Lung (tissue), 12 donors: ENCODE measurements around the gene TCFL5. TPM values are rescaled to one million over a fixed set of nuclear protein-coding genes. Genes with fewer than 3 reads are reported as not detected.

Experiments used
- ATAC-seq: fragments of 200-7000 bp; cut with Tn5 transposase; one replicate; pipeline ENCODE4 v1.9.1; 2020; ENCODE audit warnings: moderate number of reproducible peaks; ENCODE audit not compliant: insufficient read depth, low FRiP score
- DNase-seq, 3 donors: peaks; one replicate each; pipeline ENCODE4 v3.0.0-alpha.2; 2013 to 2017
- H3K27ac ChIP-seq, 2 donors: one replicate each; pipeline ENCODE4 v1.5.1; 2013; ENCODE audit warnings: mild to moderate bottlenecking in 2 of 2, moderate library complexity in 2 of 2, control low read depth in 1 of 2, inconsistent platforms in 1 of 2, low read depth in 1 of 2, low read length in 1 of 2
- H3K27me3 ChIP-seq, 3 donors: one replicate each; pipeline ENCODE4 v1.5.1; 2013; ENCODE audit warnings: low read length in 2 of 3; ENCODE audit not compliant: control insufficient read depth in 3 of 3, insufficient read depth in 3 of 3
- H3K36me3 ChIP-seq, 4 donors: one replicate each; pipeline ENCODE4 v1.5.1; 2013; ENCODE audit warnings: low read length in 4 of 4, mild to moderate bottlenecking in 1 of 4, moderate library complexity in 1 of 4; ENCODE audit not compliant: control insufficient read depth in 4 of 4, insufficient read depth in 4 of 4
- H3K4me1 ChIP-seq, 5 donors: one replicate each; pipeline ENCODE4 v1.5.1; 2013; ENCODE audit warnings: low read length in 5 of 5, mild to moderate bottlenecking in 2 of 5, moderate library complexity in 1 of 5; ENCODE audit not compliant: control insufficient read depth in 5 of 5, insufficient read depth in 5 of 5
- H3K4me3 ChIP-seq: one replicate; pipeline ENCODE4 v1.5.1; 2013; ENCODE audit warnings: mild to moderate bottlenecking, control low read depth, moderate library complexity
- H3K9ac ChIP-seq, 2 donors: one replicate each; pipeline ENCODE4 v1.5.1; 2013; ENCODE audit warnings: low read length in 2 of 2, control low read depth in 1 of 2; ENCODE audit not compliant: insufficient read depth in 1 of 2
- H3K9me3 ChIP-seq, 4 donors: one replicate each; pipeline ENCODE4 v1.5.1; 2013; ENCODE audit warnings: low read length in 3 of 4, mild to moderate bottlenecking in 1 of 4, moderate library complexity in 1 of 4; ENCODE audit not compliant: control insufficient read depth in 4 of 4, insufficient read depth in 3 of 4
- CTCF ChIP-seq: IDR thresholded peaks from 2 replicates; pipeline ENCODE4 v1.5.1; 2012; ENCODE audit warnings: mild to moderate bottlenecking; ENCODE audit errors: control extremely low read depth, extremely low read depth
- WGBS, 2 donors: extraction: QIAGEN DNeasy Blood & Tissue Kit; methylation state at CpG; one replicate each; pipeline ENCODE4 v1.1.7; 2013; 5-methylcytosine and 5-hydroxymethylcytosine counted together
- polyA plus RNA-seq, 2 donors: library from polyadenylated mRNA; stranded (reverse); fragments of 200-250 nt; gene quantifications; one replicate each; pipeline ENCODE4 v1.2.1, GENCODE V29; 2013
- total RNA-seq, 2 donors: library from RNA; depleted of rRNA in 1 of 2; stranded (reverse); fragments of >200 nt in 1 of 2; gene quantifications; one replicate each; pipeline ENCODE4 v1.2.1, GENCODE V29; 2014 to 2021
- donor health status: control.
- donor health status: control.
- donor health status: Bipolar disorder and iron deficiency.
- donor health status: healthy.
- donor health status: DM: yes; HTN: yes; CAD: no.

Gene TCFL5
- total and polyA plus RNA-seq, 4 donors, result 3.8 to 8.6 (median 6.1) TPM

DNA sequence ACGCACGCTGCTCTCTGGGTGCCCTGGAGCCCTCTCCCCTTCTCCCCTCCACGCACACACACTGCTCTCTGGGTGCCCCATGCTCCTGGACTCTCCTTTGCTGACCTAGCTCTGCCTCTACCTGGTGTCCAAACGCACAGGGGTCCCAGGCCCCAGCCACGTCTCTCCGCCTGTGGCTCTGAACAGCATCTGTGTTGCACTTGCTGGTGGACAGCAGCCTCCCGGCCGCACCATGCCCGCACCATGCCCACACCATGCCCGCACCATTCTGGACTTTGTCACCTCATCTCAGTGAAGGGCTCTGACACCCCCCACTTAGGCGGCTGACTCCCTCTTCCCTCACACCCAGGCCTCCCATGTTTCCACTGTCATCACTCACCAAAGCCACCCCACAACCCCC is 21.8 kb downstream of the TCFL5 start:
- no peaks in the 10 kb centered on the region for H3K9me3 ChIP-seq
- peaks cover 0 to 2% (median 0%) of the 10 kb centered on the region in 5 donors for H3K4me1 ChIP-seq
- H3K27ac ChIP-seq, result no peak overlapping the region
- no peak for DNase-seq
- H3K9ac ChIP-seq, result no peak overlapping the region
- no peak overlapping the region for H3K4me3 ChIP-seq
- TF ChIP-seq CTCF, result no peak
- no peaks in the 10 kb centered on the region for H3K27me3 ChIP-seq
- H3K36me3 ChIP-seq, result peaks cover 0 to 5% (median 0%) of the 10 kb centered on the region in 4 donors
- ATAC-seq, result no peak
- WGBS, 2 donors, result 89 to 90% methylated on average over 11 of the region's 11 CpGs

DNA sequence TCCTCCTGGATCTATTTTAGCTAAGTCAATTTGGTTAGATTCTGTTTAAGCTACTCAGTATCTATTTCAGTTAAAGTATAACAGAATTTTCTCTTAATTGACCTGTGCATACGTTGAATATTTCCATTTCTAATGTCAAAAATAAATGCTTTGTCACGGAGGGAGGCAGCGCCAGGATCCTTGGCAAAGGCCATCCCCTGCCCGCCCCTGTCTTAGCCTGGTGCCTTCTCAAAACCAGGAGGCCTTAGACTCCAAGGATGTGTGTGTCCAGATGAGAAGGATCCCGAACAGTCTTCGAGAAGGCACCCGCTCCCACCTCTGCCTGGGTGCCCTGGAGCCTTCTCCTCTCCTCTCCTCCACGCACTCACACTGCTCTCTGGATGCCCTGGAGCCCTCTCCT is 22.4 kb downstream of the TCFL5 start:
- DNase-seq, result no peak
- Histone ChIP-seq H3K4me1 (peaks cover 0 to 2% (median 0%) of the 10 kb centered on the region in 5 donors), H3K36me3 (peaks cover 0 to 5% (median 0%) of the 10 kb centered on the region in 4 donors), H3K4me3 (no peak overlapping the region), H3K27me3 (no peaks in the 10 kb centered on the region), H3K27ac (no peak overlapping the region), H3K9me3 (no peaks in the 10 kb centered on the region), H3K9ac (no peak overlapping the region)
- 87 to 93% methylated on average over 7 to 8 of the region's 8 CpGs for WGBS, 2 donors
- TF ChIP-seq CTCF, result no peak
- no peak for ATAC-seq

- no peak overlapping the region for H3K4me3 ChIP-seq
- H3K36me3 ChIP-seq, result peaks cover 0 to 3% (median 0%) of the 10 kb centered on the region in 4 donors
- no peaks in the 10 kb centered on the region for H3K27me3 ChIP-seq
- DNase-seq, result no peak
- H3K27ac ChIP-seq, result no peak overlapping the region
- WGBS, 2 donors, result 64 to 77% methylated on average over 27 of the region's 27 CpGs
- no peaks in the 10 kb centered on the region for H3K9me3 ChIP-seq
- no peak overlapping the region for H3K9ac ChIP-seq
- peaks cover 0 to 2% (median 0%) of the 10 kb centered on the region in 5 donors for H3K4me1 ChIP-seq
- no peak for ATAC-seq
- no peak for TF ChIP-seq CTCF
Measured at GRCh38 chr20:62838128-62838891, 23.3 kb downstream of the TCFL5 start.
